Chondrocyte (in vitro differentiated cells): ENCODE measurements around the gene DAB2. TPM values are rescaled to one million over a fixed set of nuclear protein-coding genes. Genes with fewer than 3 reads are reported as not detected.

Experiments used
- DNase-seq: peaks from one replicate; pipeline ENCODE4 v3.0.0; 2021; ENCODE audit warnings: mixed read lengths, low spot score
- H3K27ac Mint-ChIP-seq: one replicate; pipeline ENCODE4 v1.8.0; 2021; ENCODE audit warnings: mild to moderate bottlenecking, moderate library complexity, mixed read lengths; ENCODE audit not compliant: unreplicated experiment
- H3K27me3 Mint-ChIP-seq: 2 replicates; pipeline ENCODE4 v1.8.0; 2021; ENCODE audit warnings: low read depth, mixed read lengths
- H3K36me3 Mint-ChIP-seq: 2 replicates; pipeline ENCODE4 v1.8.0; 2021; ENCODE audit warnings: low read depth, mixed read lengths
- H3K4me1 Mint-ChIP-seq: 2 replicates; pipeline ENCODE4 v1.8.0; 2021; ENCODE audit warnings: low read depth, mild to moderate bottlenecking, mixed read lengths
- H3K4me3 Mint-ChIP-seq: one replicate; pipeline ENCODE4 v1.8.0; 2021; ENCODE audit warnings: mild to moderate bottlenecking, moderate library complexity, mixed read lengths; ENCODE audit not compliant: unreplicated experiment
- H3K9me3 Mint-ChIP-seq: 2 replicates; pipeline ENCODE4 v1.8.0; 2021; ENCODE audit warnings: low read depth, mixed read lengths
- CTCF ChIP-seq: fragments of 200-600 bp; sonication (generic); IDR thresholded peaks from 2 replicates; pipeline ENCODE4 v1.5.0; 2021; ENCODE audit warnings: antibody characterized with exemption, mild to moderate bottlenecking, moderate library complexity
- total RNA-seq: library from RNA; stranded (reverse); gene quantifications from 3 replicates; pipeline ENCODE4 v1.2.1, GENCODE V29; 2021

DAB2 gene
- total RNA-seq, 1 donor from 2014 or later, result 82.7 TPM

- TF ChIP-seq CTCF, result no peak
- H3K36me3 Mint-ChIP-seq, result peaks cover 30% of the 10 kb centered on the region
- H3K4me3 Mint-ChIP-seq, result no peak overlapping the region
- no peaks in the 10 kb centered on the region for H3K27me3 Mint-ChIP-seq
- DNase-seq, result no peak
- H3K27ac Mint-ChIP-seq, result no peak overlapping the region
- H3K4me1 Mint-ChIP-seq, result no peaks in the 10 kb centered on the region
- no peaks in the 10 kb centered on the region for H3K9me3 Mint-ChIP-seq
Observed at GRCh38 chr5:39369123-39369815, 55.5 kb downstream of the DAB2 start.

GRCh38 chr5:39368116-39368515, 56.7 kb downstream of the DAB2 start:
- DNase-seq, result no peak
- no peaks in the 10 kb centered on the region for H3K27me3 Mint-ChIP-seq
- no peaks in the 10 kb centered on the region for H3K4me1 Mint-ChIP-seq
- TF ChIP-seq CTCF, result no peak
- no peak overlapping the region for H3K27ac Mint-ChIP-seq
- H3K4me3 Mint-ChIP-seq, result no peak overlapping the region
- peaks cover 24% of the 10 kb centered on the region for H3K36me3 Mint-ChIP-seq
- no peaks in the 10 kb centered on the region for H3K9me3 Mint-ChIP-seq

GRCh38 chr5:39367711-39368110, 57.1 kb downstream of the DAB2 start:
- no peak overlapping the region for H3K27ac Mint-ChIP-seq
- no peak for DNase-seq
- H3K27me3 Mint-ChIP-seq, result no peaks in the 10 kb centered on the region
- H3K4me3 Mint-ChIP-seq, result no peak overlapping the region
- peaks cover 22% of the 10 kb centered on the region for H3K36me3 Mint-ChIP-seq
- TF ChIP-seq CTCF, result no peak
- H3K9me3 Mint-ChIP-seq, result no peaks in the 10 kb centered on the region
- no peaks in the 10 kb centered on the region for H3K4me1 Mint-ChIP-seq

GRCh38 chr5:39364367-39364766, 60.4 kb downstream of the DAB2 start, which contains the start of gene C9:
C9 (minus strand) TSS chr5:39364495; CDS start chr5:39364464, 31 bp downstream.
- H3K27ac Mint-ChIP-seq, result no peak within 1 kb of the TSS
- H3K27me3 Mint-ChIP-seq, result no peaks in the 10 kb centered on the region
- peaks cover under 1% of the 10 kb centered on the region for H3K9me3 Mint-ChIP-seq
- H3K4me1 Mint-ChIP-seq, result no peaks in the 10 kb centered on the region
- no peak for TF ChIP-seq CTCF
- no peak within 1 kb of the TSS for H3K4me3 Mint-ChIP-seq
- H3K36me3 Mint-ChIP-seq, result no peaks in the 10 kb centered on the region
- DNase-seq, result no peak

GRCh38 chr5:39363217-39363616, 61.6 kb downstream of the DAB2 start:
- no peaks in the 10 kb centered on the region for H3K36me3 Mint-ChIP-seq
- no peaks in the 10 kb centered on the region for H3K4me1 Mint-ChIP-seq
- no peaks in the 10 kb centered on the region for H3K27me3 Mint-ChIP-seq
- DNase-seq, result no peak
- H3K9me3 Mint-ChIP-seq, result peaks cover 3% of the 10 kb centered on the region
- no peak overlapping the region for H3K27ac Mint-ChIP-seq
- no peak for TF ChIP-seq CTCF
- no peak overlapping the region for H3K4me3 Mint-ChIP-seq
